GM21390 (cell line): ENCODE results near the gene ZBP1.
"Not testable (repeated sequence)": the region's sequence is repeated elsewhere in the genome, so short reads cannot be mapped to it uniquely, and the experiment has no call there.

Source experiments
- ATAC-seq: cut with Tn5 transposase; IDR thresholded peaks from one replicate; pipeline ENCODE4 v1.9.1; 2021; ENCODE audit not compliant: unreplicated experiment

Gene ZBP1

DNA sequence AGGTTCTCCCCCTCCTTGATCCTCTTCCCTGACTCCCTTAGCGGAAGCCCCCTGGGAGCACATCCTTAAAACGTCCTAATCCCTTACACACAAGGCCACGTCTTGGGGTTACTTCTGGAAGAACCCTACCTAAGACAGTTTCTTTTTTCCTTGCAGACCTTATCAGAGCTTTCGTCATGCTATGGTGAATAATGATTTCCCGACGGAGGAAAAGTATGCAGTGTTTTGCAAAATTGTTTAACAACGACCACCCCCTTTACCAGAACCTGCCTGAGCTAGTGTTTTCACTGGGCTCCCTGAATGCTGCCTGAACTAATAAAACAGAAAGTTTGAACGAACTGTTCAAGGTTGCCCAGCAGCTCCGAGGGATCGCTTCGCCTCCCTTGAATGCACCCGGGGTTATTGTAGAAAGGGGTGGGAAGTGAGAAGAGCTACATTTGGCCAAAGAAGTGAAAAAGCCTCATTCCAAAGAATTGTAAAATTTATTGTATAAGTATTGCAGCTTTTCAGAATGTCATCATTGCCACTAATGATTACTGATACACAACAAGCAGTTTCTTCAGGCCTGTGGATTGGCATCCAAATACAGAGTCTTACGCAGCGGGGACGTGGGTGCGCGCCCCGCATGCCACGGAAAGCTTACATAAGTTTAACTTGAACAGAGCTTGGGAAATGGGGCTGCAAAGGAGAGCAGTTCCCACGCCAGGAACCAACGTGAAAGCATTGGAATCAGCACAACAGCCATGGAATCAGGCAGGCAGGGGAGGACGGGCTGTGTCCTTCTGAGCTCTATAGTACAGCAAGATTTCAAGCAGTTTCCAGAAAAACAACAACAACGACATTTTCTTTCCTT is 27.9 kb upstream of the ZBP1 start:
- ATAC-seq = no peak

DNA sequence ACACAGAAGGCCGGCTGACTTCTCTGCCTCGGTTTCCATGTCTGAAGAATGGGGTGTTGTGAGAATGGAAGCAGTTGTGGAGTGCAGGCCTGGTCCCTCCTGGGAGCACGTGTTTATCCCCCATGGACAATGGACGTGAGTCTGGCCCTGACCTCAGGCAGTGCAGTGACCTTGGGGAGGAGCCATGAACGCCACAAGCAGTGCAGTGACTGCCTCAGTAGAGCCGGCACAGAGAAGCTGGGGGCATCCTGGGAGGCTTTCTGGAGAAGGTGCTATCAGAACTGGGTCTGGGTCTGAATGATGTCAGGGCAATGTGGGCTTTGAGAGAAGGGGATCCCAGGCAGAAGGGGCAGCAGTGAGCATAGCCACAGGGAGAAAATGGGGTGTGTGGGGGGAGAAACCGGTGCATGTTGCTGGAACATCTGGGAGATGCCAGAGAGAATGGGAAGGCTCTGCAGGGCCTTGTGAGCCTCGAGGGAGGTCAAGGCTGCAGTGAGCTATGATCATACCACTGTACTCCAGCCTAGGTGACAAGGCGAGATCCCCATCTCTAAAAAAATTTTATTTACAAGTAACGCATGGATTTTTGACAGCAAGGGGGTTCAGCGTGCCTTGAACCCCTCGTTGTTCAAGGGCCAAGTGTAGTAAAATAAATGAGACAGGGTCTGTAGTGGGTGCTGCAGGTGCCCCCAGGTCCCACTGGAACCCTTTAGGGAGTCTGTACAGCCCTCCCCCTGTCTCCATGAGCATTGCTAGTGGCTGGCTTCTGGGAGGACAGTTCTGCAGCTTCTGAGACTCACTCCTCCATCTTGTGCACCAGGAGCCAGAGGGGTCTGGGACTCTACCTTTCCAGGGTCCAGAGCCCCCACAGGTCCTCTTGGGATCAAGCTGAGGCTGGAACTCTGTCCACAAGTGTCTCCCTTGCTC is 27.0 kb upstream of the ZBP1 start:
- ATAC-seq = no peak

- no peak for ATAC-seq
Observed at GRCh38 chr20:57638895-57639236, 18.6 kb upstream of the ZBP1 start.

- ATAC-seq = no peak
Observed at GRCh38 chr20:57638173-57638894, 18.1 kb upstream of the ZBP1 start.

- no peak for ATAC-seq
Observed at GRCh38 chr20:57633945-57634491, 13.8 kb upstream of the ZBP1 start.

GRCh38 chr20:57632286-57632685 is 12.1 kb upstream of the ZBP1 start:
- ATAC-seq = no peak

DNA sequence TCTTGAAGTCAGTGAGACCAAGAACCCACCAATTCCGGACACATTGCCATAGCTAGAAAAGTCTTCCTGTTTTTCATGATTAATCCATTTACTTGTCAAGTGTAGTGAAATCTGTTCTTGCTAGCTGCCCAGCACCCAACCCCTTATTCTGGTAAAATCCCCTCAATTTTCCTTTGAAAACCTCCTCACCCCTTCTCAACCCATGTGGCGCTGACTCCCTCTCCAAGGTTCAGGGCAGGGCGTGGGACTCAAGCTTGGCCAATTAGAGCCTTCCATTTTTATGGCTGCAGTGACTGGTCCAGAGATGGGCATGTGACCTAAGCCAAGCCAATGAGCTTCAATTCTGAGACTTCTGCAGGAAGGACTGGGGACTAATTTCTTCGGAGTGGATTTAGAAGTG is 9.8 kb upstream of the ZBP1 start:
- no peak for ATAC-seq

- ATAC-seq = not testable (repeated sequence)
Observed at GRCh38 chr20:57629491-57629901, 9.3 kb upstream of the ZBP1 start.

DNA sequence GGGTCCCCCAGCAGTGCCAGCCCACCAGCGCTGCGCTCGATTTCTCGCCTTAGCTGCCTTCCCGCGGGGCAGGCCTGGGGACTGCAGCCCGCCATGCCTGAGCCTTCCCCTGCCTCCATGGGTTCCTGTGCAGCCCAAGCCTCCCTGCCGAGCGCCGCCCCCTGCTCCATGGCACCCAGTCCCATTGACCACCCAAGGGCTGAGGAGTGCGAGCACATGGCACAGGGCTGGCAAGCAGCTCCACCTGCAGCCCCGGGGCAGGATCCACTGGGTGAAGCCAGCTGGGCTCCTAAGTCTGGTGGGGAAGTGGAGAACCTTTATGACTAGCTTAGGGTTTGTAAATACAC is 8.7 kb upstream of the ZBP1 start:
- not testable (repeated sequence) for ATAC-seq

DNA sequence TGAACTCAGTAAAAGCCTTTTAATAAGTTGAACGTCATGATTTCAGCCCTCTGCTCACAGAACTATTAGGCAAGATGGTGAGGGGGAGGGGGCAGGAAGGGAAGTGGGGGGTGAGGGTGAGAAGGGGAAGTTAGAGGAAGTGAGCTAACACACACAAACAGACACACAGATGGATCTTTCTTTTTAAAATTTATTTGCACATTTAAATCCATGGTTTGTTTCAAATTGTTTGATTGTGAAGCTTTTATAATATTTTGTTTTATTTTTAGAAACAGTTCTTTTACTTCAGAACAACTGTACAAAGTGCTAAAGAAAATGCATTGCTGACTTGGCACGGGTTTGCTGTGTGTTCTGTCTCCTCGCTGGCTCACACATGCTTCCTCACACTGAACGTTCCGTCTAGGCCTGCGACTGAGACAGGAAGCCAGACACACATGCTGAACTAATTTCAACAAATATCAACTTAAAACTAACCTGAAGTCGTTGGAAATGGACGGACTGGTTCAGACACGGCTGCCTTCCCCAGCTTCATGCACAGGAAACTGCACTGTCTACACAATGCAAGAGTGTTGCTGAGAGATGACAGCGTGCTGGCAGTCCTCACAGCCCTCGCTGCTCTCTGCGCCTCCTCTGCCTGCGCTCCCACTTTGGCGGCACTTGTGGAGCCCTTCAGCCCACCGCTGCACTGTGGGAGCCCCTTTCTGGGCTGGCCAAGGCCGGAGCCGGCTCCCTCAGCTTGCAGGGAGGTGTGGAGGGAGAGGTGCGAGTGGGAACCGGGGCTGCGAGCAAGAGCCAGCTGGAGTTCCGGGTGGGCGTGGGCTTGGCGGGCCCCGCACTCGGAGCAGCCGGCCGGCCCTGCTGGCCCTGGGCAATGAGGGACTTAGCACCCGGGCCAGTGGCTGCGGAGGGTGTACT is 8.1 kb upstream of the ZBP1 start:
- no peak for ATAC-seq

- ATAC-seq = no peak
Observed at GRCh38 chr20:57627339-57627738, 7.1 kb upstream of the ZBP1 start.

GRCh38 chr20:57625978-57626377 is 5.8 kb upstream of the ZBP1 start:
- ATAC-seq = no peak

DNA sequence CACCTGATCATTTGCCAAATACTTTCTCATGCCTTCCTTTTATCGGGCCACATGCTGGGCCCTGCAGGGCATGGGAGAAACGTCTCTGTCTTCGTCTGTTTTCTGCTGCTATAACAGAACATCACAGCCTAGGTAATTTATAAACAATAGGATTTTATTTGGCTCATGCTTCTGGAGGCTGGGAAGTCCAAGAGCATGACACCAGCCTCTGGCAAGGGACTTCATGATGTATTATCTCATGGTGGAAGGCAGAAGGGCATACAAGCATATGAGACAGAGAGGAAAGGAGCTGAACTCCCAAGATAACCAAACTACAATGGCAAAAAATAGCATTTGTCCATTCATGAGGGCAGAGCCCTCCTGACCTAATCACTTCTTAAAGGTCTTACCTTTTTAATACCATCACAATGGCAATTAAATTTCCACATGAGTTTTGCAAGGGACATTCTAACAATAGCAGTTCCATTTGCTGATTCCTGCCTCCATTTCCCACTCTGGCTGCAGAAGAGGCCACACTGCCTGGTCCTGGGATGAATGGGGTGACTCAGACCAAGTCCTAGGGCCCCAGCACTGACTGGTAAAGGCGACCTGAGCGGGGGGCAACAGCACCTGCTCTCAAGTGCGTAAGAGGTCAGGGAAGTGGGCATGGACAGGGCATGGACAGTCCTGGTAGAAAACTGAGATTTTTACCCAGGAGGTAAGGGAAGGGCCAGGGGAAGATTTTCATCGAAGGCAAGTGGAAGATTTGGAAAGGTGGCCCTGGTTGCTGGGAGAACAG is 5.1 kb upstream of the ZBP1 start:
- no peak for ATAC-seq

DNA sequence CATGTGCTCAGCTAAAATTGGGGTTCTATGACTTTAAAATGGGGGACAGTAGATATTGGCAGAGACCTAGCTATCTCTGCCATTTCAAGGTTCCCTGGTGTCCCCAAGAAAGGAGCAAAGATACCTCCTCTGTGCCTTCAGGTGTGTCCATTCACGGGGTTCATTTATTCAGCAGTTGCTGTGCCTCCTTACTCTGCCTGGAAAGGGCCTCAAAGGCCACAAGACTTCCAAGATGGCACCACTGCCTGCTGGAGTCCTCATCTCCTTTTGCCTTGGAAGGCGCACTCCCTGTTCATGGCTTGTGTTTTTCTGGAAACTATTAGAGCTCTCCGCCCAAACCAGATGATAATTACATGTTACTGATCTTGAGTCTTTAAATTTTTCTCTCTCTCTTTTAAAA is 3.9 kb upstream of the ZBP1 start:
- no peak for ATAC-seq

DNA sequence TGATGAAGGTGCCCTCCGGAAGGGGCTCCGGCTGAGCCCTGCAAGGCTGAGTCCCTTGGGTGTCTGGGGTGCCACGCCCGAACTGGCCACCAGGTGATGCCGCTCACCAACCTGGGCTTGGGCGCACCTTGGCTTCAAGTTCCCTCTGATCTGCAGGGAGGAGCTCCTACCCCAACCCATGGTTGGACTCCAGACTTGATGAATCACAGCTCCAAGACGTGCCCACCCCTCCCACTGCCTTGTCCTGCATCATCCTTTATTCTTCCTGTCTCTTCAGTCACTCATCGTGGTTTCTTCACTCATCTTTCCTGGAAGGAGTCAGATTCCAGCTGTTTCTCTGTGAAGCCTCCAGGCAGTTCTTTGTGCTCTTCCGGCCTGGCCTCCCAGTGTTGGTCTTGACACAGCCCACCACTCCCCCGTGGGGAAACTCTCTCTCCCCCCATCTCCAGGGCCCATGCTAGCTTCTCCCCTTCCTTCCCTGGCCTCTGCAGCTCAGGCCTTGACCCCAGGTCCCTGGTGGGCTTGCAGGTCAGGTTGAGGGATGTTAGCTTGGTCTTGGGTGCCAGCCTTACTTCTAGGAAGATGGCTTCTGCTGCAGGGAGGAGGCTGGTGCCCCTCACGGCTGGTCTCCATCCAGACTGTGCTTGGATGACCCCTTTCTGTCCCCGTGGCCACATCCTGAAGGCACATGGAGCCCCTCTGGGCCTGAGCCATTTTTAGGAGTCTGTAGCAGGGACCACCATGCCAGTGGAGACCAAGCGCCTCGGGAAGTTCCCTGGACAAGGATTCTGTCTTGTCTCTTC is 2.6 kb upstream of the ZBP1 start:
- ATAC-seq = no peak

- no peak for ATAC-seq
Observed at GRCh38 chr20:57622201-57622570, 2.0 kb upstream of the ZBP1 start.

DNA sequence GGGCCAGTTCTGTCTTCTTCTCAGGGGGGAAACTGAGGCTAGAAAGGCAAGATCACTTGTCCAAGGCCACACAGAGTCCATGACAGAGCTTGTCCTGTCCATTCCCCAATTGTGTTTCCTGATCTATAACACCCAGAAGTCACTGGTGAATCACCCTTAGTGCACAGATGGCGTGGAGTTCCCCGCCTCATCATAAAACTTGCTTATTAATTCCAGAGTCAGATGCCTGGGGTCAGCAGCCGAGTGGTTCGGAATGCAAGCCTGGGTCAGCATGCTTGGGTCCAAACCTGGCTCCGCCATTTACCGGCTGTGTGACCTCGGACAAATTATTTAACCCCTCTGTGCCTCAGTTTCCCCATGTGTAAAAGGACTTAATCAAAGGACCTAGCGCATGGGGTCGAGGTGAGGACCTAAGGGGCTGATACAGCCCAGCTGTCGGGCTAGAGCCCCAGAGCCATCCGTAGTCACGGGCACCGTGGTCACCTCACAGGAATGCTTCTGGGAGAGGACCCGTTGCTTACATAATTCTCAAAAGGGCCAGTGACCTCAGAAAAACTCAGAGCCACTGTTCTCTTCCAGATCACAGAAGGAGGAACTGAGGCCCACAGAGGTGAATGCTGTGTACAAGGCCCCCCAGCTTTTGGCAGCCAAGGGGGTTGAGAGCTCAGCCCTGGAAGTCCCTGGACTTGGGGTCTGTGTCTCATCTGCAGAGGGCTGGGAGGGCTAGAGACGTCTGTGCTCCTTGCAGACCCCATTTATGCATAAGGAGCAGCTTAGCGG is 1.4 kb upstream of the ZBP1 start:
- no peak for ATAC-seq

GRCh38 chr20:57620999-57621398 is 773 bp upstream of the ZBP1 start:
- ATAC-seq = no peak
